Stimulated activated CD8-positive, alpha-beta memory T cell treated with anti-CD3 and anti-CD28 coated beads, Interleukin-7, amount 100 ng/mL, for 24 hours (primary cell): Measurements from ENCODE around the gene GUCY1B1.
"Not testable (repeated sequence)": the region's sequence is repeated elsewhere in the genome, so short reads cannot be mapped to it uniquely, and the experiment has no call there.

Experiments
- DNase-seq: peaks from one replicate; pipeline ENCODE4 v3.0.0-alpha.2; 2020; ENCODE audit warnings: low read depth

GUCY1B1 gene

DNA sequence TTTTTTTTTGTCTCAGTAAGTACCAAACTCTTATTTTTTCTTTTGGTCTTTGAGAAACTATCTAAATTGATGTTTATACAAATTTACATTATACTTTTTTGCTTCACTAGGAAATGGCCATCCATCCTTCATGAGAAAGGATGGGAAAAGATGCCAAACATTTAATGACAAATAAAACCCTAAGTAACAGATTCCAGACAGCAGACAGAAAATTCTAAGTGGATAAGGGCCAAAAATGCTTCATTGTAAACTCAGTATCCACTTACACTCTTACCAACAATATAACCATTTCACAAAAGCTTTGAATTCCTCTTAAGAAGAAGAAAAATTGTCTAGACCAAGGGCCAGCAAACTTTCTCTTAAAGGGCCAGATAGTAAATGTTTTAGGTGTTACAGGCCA is 3.5 kb downstream of the GUCY1B1 start:
- no peak for DNase-seq

DNA sequence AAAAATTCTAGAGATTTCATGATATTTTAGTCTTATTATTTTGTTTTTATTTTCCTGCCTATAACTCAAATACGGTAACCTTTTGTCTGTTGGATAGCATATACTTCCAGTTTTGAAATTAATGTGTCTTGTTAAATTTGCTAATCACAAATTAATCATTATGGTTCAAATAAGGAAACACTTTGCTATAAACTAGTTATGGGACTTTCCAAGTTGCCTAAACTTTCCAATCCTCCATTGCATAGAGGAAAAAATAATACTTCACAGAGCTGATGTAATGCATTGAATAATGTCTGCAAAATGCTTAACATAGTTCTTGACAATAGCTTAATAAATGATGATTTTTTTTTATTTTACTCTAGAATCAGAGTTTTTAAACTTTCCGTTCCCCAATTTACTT is 4.7 kb downstream of the GUCY1B1 start:
- no peak for DNase-seq

DNA sequence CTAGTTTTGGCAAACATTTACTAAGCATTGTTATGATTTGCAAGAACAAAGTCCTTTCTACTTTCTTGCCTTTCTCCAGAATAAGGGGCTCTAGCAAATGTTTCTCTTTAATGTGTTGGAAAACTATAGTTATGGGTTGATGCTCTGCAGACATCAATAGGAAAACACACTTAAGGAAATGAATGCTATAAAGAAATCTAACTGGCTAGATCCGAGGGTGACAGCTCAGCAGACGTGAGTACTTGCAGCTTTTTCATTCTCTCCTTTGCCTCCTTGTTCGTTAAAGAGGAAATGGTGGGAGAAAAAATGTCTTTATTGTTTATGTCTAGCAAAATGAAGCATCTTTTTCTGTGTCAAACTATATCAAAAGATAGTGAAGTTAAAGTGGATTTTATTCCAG is 6.3 kb downstream of the GUCY1B1 start:
- DNase-seq: no peak

DNA sequence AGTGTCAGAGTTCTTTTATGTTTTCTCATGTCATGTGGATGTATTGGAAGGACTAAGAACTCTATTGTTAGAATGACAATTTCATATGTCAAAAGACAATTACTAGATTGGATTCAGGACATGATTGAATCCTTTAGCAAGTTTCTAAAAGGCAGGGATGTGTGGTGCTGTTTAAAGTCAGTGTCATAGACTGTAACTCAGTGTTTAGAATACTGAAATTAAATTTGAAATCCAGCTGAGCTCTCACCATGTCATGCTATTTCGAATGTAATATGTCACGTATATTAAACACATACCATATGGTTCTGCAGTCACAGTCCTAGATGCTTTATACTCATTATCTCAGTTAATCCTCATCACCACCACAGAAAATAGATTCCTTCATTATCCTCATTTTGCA is 7.8 kb downstream of the GUCY1B1 start:
- DNase-seq: no peak

DNA sequence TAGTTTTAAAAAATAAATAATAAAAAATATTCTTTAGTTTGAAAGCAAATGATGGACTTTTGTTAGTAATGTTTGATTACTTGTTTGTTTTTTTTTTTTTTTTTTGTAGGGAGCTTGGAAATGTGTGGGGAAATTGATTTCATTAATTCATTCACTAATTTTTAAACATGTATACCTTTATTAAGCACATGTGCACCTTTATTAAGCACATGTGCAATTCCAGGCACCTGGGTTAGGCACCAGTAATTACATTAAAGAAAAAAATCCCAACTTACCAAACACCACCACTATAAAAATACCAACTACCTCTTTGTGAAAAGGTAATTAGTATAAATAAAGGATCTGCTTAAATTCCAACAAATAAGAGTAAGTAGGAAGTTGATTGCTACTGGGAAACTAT is 9.5 kb downstream of the GUCY1B1 start:
- no peak for DNase-seq

DNA sequence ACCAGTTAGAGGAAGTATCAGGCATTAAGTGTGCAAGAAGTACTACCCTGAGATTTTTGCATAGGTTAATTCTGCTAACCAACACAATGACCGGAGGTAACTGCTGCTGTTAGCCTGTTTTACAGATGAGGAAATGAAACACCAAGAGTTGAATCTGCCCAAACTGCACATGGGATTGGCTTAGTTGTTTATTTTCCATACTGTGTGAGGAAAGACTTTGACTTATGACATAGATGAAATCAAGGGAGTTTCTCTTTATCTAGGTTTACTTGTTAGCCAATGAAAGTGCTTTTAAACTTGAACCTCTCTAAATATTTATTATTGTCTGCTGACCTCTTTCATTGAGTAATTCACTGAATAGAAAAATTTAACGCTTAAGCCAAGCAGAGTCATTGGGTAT is 10.3 kb downstream of the GUCY1B1 start:
- DNase-seq: no peak

DNA sequence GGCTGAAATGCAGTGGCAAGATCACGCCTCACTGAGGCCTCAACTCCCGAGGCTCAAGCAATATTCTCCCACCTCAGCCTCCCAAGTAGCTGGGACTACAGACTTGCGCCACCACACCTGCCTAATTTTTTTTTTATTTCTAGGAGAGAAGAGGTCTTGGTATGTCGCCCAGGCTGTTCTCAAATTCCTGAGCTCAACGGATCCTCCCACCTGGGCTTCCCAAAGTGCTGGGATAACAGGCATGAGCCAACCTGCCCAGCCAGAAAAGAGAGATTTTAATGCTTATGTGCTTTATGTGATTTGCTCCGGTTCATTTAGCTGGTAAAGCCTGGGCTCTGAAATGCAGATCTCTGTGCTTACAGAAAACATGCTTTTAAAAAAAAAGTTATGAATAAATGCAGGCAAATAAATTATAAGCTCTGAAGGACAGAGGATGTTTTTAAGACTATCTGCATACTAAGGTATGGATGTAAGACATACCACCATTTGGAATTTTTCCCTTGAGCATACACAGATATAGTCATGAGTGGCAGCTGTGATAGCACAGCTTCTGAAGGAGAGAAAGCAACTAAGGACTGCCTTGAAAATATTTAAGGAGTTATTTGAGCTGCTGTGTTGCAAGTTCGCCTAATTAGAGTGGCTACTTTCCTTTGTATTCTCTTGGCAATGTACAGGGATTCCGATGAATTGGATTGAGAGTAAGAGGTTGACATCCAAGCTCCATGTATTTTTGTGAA is 13.8 kb downstream of the GUCY1B1 start:
- no peak for DNase-seq

DNA sequence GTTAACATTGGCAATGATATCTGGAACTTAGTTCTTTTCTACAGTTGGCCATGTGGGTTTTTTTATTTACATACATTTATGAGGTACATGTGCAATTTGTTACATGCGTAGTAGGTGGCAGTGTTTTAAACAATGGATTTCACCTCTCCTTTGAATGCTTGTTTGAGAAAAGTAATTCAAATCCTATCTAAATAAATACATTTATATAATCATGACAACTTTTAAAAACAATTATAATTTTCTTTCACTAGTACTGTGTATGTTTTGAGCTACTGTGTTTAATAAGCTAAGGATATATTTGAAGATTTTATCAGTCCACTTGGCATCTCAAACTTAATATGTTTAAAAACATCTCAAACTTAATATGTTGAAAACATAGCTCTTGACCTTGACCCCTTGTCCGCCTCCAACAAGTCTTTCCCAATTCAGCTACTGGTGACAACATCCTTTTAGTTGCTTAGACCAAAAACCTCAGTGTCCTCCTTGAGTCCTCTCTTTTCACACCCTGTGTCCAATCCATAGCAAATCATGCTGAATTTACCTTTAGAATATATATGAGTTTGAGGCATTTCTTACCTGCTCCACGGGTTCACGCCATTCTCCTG is 14.5 kb downstream of the GUCY1B1 start:
- DNase-seq: no peak

DNA sequence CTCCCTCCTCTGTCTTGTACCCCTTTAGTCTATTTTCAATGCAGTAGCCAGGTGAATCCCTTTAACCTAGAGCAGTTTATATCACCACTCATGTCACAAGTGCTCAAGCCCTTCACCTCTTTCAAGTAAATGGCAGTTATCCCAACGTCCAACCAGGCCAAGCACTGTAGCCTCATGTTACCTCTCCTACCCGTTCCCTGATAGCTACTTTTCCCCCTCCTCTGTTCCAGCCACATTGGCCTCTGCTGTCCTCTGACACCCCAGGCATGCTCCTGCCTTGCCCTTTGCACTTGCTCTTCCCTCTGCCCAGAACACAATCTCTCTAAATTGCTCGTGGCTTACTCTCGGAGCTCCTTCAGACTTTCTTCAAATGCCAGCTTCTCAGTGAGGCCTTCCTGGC is 15.2 kb downstream of the GUCY1B1 start:
- DNase-seq: no peak

DNA sequence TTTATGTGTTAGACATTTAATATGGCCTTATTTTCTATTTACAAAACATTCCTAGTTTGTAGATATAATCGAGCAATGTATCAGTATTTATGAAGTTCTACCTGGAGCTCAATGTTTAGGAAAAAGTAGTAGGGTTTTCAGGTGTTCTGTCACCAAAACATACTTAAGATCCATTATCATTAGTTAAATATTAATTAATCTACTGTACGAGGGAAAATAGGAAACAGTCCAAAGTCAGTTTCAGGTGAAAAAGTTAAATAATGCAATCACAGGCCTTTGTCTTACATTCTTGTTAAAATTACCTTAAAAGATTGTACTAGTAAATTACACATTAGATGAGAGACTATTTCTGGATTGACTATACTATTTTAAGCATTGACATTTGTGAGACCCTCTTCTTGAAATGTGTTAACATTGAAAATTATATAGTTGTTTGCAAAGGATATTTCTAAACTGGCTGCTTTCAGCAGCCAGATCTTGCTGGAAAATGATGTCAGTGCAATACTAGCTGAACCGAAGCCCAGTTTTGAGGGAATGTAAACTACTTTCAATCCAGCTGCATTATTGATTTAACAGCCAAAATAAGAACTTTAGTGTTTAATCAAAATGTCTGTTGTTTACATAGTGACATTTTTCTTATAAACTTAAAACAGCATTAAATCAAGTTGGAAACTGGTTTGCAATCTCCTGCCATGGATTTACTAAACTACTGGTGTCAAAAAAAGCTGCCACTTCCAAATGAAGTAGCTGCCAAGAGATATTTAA is 19.3 kb downstream of the GUCY1B1 start:
- DNase-seq: no peak

DNA sequence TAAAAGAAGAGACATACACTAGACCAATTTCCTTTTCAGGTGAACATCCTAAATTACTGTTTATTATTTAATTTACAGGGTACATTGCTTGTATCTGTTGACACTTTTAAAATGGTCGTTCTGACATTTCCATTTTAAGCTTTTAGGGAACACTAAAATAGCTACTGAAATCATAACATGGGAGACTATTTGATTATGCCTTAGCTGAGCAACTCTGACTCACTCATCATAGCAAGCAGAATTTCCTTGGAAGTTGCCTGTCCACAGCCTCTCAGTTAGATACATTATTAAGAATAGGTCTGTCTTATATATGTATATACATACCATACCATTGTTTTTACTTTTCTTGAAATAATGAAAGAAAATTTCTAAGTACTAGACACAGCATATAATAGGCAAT is 22.0 kb downstream of the GUCY1B1 start:
- DNase-seq: no peak

DNA sequence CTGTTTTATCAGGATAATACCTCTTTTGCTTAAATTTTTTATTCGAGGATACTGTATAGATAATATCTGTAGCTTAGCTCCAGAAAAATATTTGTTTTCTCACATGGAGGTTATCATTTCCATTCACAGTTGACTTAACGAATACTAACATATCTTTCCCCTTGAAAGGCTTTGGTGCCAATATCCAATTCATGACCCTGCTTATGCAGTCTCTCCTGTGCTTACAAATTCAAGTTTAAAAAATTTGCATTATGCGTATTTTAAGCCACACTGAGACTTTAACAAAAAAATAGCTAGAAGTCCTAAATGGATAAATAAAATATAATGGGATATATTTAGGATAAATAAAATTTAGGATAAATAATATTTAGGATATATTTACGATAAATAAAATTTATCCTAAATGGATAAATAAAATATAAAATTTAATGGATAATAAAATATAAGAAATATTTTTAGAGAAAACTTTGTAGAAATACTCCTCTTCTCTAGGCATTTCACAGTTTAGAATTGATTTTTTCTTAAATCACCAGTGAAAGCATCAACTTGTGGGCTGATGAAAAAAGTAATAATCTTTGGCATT is 22.5 kb downstream of the GUCY1B1 start:
- no peak for DNase-seq

DNA sequence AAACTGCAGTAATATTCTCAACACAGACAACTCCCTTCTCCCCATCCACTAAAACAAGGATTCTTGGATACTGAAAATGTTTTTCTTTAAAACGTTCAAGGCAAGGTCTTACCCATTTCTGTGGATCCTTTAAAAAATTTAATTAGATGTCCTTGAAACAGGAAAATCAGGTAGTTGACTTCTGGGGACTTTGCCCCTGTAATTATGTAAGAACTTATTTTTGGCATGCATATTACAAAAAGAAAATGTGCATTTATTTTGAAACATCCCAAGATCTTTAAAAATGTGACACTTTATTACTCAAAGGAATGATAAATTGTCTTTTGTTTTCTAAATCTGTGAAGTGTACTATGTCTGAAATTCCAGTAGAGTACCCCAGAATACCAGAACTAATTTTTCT is 25.8 kb downstream of the GUCY1B1 start:
- DNase-seq: no peak

DNA sequence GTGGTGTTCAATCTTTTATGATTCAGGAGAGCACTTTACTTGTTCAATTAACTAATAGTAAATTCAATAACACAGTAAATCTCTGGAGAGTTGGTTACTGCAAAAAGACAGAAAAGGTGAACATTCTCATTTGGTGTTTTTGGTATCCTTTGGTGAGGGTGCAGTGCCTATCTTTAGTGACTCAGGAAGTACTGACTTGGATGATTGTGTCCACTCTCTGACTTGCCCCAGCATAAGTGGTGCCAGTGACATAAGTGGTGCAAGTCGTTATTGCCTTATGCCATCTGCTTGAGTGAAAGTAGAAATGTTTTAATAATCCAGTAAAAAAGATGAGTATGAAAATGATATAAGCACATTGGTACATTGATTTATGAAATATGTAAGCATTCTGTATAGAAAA is 27.0 kb downstream of the GUCY1B1 start:
- no peak for DNase-seq

DNA sequence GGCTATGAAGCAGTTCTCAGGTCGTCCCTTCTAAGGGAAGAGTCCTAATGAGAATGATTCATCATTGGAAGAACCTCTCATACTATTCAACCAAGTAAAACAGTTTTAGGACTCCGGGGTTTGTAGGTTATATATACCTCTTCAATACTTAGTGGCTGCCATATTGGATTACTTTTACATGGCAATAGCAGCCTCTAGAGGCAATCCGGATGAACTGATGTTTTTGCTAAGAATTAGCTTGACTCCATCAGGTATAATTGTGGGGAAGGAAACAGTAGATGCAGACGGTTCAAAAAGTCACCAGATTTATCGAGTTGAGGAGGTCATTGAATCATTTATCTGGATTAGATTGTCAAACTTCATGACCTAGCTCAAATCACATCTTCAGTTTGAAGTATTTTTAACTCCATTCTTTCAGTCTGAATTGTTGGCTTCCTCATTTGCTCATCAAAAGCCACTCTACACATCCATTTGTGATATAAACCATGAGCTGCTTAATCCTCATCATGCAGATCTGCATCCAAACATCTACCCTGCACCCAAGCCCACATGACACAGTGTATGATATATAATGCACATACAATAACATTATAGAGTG is 28.4 kb downstream of the GUCY1B1 start:
- DNase-seq: no peak

DNA sequence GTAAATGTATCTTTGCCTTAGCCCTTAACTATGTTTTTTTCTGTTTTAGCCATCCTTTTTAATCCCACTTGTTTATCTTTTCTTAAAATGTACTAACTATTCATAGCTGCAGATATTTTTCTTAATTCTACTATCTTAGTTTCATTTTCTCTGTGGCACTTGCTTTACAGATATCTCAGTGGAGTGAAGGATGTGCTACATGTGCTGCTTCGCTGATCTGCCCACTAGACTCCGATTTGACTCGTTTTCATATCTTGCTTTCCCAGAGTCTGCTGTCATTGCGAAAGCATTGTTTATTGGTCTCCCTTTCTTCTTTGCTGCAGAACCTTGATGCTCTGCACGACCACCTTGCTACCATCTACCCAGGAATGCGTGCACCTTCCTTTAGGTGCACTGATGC is 30.6 kb downstream of the GUCY1B1 start:
- DNase-seq: no peak

DNA sequence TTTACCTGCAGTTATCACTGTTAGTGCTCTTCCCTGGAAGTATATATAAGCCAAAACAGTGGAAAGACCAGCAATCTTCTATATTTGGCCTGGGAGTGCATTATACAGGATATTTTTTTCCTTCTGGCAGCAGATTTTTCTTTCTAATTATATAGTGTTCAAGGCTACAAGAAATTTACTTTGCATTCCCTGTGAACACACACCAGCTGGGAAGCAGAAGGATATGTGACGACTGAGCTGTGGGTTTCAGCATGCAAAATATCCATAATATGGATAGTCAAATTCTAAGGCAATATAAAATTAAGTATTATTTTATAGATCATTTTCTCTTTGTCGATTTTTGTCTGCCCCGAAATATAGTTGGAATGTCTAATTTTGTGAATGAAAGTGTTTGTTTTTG is 31.2 kb downstream of the GUCY1B1 start:
- DNase-seq: no peak

DNA sequence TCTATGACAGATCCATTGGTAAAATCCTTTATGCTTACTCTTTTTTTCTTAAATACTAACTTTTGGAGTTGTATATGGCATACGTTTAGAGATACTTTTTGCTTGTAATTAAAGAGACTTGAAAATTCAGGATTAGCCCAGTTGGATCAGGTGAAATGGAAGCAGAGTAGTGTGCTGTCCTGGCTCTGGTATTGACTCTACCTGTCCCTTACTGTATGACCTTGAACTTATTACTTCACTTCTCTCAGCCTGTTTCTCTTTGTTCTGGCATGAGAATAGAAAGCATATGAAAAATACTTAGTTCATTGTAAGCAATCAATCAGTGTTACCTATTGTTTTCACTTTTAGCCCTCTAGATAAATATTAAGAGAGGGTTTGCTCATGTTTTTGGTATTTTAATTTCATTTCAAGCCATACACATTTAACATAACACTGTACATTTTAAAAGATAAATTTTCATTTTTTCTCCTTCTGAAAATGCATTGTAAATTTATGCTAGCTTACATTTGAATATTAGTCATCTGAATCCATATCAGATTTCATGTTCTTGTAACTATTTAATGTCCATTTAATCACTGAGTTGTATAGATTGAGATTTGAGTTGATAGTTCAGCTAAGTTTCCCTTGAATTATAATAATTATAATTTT is 35.9 kb downstream of the GUCY1B1 start:
- DNase-seq: no peak

DNA sequence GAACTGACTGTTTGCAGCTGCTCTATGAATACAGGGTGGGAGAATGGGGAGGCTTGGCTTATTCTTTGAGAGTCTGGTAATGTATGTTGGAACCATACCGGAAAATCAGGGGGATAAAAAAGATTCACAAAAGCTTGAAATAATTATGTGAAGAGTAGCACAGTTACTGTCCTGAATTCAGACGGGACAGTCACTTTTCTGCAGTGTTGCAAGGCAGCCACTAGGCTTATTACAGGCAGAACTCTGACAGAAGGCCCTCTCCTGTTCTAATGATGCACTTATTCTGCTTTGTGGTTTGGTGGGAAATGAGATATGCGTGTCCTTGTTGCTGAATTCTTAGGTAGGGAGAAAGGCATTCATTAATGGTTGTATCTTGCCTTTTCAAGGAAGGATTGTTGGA is 37.2 kb downstream of the GUCY1B1 start:
- DNase-seq: no peak

DNA sequence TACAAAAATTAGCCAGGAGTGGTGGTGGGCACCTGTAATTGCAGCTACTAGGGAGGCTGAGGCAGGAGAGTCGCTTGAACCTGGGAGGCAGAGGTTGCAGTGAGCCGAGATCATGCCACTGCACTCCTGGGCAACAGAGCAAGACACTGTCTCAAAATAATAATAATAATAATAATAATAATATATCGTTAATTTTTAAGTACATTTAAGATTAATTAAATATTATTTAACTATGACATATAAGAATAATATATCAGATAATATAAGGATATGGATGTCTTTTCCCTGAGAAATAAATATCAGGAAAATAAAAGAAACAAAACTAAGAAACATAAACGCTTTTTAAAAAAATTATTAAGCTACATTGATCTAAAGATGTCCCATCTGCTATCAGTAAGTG is 38.8 kb downstream of the GUCY1B1 start:
- not testable (repeated sequence) for DNase-seq

DNA sequence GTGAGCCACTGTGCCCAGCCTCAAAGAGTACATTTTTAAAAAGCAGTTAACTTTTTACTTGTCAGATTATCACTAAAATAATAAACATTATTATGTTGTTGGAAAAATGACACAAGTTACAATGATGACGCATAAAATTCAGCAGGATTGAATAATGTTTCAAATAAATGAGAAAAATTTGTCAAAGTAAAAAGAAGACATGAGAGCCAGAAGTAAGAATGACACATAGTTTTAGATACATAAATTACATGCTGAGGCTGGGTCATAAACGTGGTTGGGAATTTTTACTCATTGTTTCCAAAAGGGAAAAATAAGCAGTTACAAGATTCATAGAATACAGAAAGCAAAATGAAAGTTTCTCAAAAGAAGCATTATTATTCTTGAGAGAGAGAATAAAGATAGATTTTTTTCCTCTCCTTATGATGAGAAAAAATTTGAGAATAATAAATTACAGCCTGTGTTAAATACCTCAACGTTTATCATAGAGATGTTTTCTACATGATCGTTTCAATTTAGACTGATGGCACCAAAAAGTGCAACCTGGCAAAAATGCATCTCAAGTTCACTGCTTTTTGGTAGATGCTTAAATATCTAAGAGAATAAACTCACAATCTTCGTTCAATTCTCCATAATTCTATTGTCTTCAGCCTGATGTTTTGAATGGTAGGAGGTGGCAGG is 40.4 kb downstream of the GUCY1B1 start:
- no peak for DNase-seq

DNA sequence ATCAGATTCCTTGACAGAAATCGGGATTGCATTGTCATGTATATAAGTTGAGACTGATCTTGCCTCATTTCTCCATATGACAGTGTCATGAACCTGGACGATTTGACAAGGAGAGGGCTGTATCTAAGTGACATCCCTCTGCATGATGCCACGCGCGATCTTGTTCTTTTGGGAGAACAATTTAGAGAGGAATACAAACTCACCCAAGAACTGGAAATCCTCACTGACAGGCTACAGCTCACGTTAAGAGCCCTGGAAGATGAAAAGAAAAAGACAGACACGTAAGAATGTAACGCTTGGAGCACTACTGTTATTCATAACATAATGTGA is 40.9 kb downstream of the GUCY1B1 start:
- DNase-seq: no peak
